ENCODE measurements around the gene EPB41L2.

DNA sequence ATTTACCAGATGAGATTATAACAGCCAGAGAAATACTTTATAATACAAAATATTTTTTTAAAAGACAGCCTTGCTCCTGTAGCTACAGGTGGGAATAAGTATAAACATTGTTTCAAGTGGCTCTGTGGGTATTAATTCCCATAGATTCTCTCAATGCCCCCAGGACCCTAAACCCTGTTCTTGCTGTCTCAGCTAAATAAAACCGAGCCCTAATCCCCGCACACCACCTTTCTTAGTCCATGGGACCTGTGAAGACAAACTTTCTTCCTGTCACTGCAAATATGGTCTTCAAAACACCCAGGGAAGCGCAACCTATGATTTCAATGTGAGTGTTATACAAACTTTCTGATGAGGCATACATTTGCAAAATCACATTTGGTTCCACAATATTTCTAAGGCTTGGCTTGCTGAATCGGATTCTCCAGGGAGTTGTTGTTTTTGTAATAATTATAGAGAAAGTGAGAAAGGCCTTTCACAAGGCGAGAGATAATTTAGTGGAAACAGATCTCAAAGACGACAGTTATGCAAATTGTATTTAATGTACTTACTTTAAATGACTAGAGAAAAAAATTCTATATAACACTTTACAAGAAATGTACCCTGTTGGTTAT is 224.7 kb downstream of the EPB41L2 start:
- no peak for TF ChIP-seq POLR2A (IDR thresholded peaks at IDR 0.05)
- TF ChIP-seq, protein P1, sequence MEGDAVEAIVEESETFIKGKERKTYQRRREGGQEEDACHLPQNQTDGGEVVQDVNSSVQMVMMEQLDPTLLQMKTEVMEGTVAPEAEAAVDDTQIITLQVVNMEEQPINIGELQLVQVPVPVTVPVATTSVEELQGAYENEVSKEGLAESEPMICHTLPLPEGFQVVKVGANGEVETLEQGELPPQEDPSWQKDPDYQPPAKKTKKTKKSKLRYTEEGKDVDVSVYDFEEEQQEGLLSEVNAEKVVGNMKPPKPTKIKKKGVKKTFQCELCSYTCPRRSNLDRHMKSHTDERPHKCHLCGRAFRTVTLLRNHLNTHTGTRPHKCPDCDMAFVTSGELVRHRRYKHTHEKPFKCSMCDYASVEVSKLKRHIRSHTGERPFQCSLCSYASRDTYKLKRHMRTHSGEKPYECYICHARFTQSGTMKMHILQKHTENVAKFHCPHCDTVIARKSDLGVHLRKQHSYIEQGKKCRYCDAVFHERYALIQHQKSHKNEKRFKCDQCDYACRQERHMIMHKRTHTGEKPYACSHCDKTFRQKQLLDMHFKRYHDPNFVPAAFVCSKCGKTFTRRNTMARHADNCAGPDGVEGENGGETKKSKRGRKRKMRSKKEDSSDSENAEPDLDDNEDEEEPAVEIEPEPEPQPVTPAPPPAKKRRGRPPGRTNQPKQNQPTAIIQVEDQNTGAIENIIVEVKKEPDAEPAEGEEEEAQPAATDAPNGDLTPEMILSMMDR (IDR thresholded peaks at IDR 0.05) = no peak
